GM20000 (cell line): Measurements from ENCODE around the gene SEMA4D.

Experiments used
- DNase-seq: peaks from one replicate; pipeline ENCODE4 v3.0.0; 2012; ENCODE audit warnings: low spot score
- CTCF ChIP-seq: IDR thresholded peaks from 2 replicates; pipeline ENCODE4 v1.5.1; 2012; ENCODE audit warnings: mild to moderate bottlenecking, control low read depth; ENCODE audit errors: extremely low read depth, missing control alignments

Gene SEMA4D

GRCh38 chr9:89432986-89433530 lies 64.9 kb downstream of the SEMA4D start:
- no peak for TF ChIP-seq CTCF
- no peak for DNase-seq

- DNase-seq, result no peak
- TF ChIP-seq CTCF, result no peak
Observed at GRCh38 chr9:89431930-89432725, 65.8 kb downstream of the SEMA4D start.

GRCh38 chr9:89430995-89431394 lies 66.9 kb downstream of the SEMA4D start:
- no peak for TF ChIP-seq CTCF
- no peak for DNase-seq

- TF ChIP-seq CTCF, result peak; percentile 20
- DNase-seq, result peak; percentile 53
Observed at GRCh38 chr9:89428901-89429890, 68.7 kb downstream of the SEMA4D start.

- DNase-seq, result no peak
- no peak for TF ChIP-seq CTCF
Observed at GRCh38 chr9:89428222-89428761, 69.6 kb downstream of the SEMA4D start.

GRCh38 chr9:89427621-89428221 lies 70.2 kb downstream of the SEMA4D start:
- DNase-seq, result no peak
- no peak for TF ChIP-seq CTCF
